Spleen (tissue), 11 donors: ENCODE results near the gene PXDN. TPM values are rescaled to one million over a fixed set of nuclear protein-coding genes. Genes with fewer than 3 reads are reported as not detected.

Source experiments
- DNase-seq: peaks from one replicate; pipeline ENCODE4 v3.0.0-alpha.2; 2020
- H3K27ac ChIP-seq, 8 donors: fragments of 200-600 bp; sonication (generic) in 7 of 8; 1 replicate in 4 of 8; 2 replicates in 4 of 8; pipeline versions ENCODE4 v1.5.0 to v1.8.0; 2016 to 2021; ENCODE audit warnings: inconsistent platforms in 4 of 8, mild to moderate bottlenecking in 4 of 8, moderate library complexity in 1 of 8
- H3K27me3 ChIP-seq, 7 donors: fragments of 200-600 bp; sonication (generic) in 6 of 7; replicated peaks in 1 of 7; 1 replicate in 4 of 7; 2 replicates in 3 of 7; pipeline versions ENCODE4 v1.5.0 to v1.8.0; 2016 to 2021; ENCODE audit warnings: inconsistent platforms in 3 of 7, mild to moderate bottlenecking in 1 of 7
- H3K36me3 ChIP-seq, 6 donors: fragments of 200-600 bp; sonication (generic) in 5 of 6; 1 replicate in 4 of 6; 2 replicates in 2 of 6; pipeline versions ENCODE4 v1.5.0 to v1.8.0; 2016 to 2021; ENCODE audit warnings: inconsistent platforms in 2 of 6
- H3K4me1 ChIP-seq, 6 donors: fragments of 200-600 bp; sonication (generic) in 5 of 6; 1 replicate in 3 of 6; 2 replicates in 3 of 6; pipeline versions ENCODE4 v1.5.0 to v1.8.0; 2016 to 2021; ENCODE audit warnings: inconsistent platforms in 3 of 6
- H3K4me3 ChIP-seq, 8 donors: fragments of 200-600 bp; sonication (generic) in 7 of 8; 1 replicate in 4 of 8; 2 replicates in 4 of 8; pipeline versions ENCODE4 v1.5.0 to v1.8.0; 2016 to 2021; ENCODE audit warnings: inconsistent platforms in 4 of 8, mild to moderate bottlenecking in 4 of 8, moderate library complexity in 2 of 8
- H3K9me3 ChIP-seq, 8 donors: fragments of 200-600 bp; sonication (generic) in 7 of 8; 1 replicate in 4 of 8; 2 replicates in 4 of 8; pipeline versions ENCODE4 v1.5.0 to v1.8.0; 2016 to 2021; ENCODE audit warnings: inconsistent platforms in 4 of 8
- CTCF ChIP-seq, 11 experiments: fragments of 200-600 bp in 7 of 11; fragments of 450-650 bp in 4 of 11; sonication (generic) in 4 of 11; IDR thresholded peaks in 8 of 11; conservative IDR thresholded peaks in 3 of 11; 1 replicate in 7 of 11; 2 replicates in 4 of 11; pipeline versions ENCODE4 v1.4.0 to v1.8.0; 2016 to 2021; ENCODE audit warnings: antibody characterized with exemption in 11 of 11, inconsistent platforms in 4 of 11, mild to moderate bottlenecking in 1 of 11
- POLR2A ChIP-seq, 3 donors: fragments of 450-650 bp; IDR thresholded peaks; one replicate each; pipeline ENCODE4 v1.5.1; 2017; ENCODE audit warnings: antibody characterized with exemption in 3 of 3, mild to moderate bottlenecking in 1 of 3
- POLR2AphosphoS5 ChIP-seq, 3 donors: sonication (generic); formaldehyde crosslinking; IDR thresholded peaks; one replicate each; pipeline ENCODE4 v1.5.1; 2017; ENCODE audit warnings: antibody characterized with exemption in 3 of 3
- WGBS, 5 donors: extraction: QIAGEN DNeasy Blood & Tissue Kit in 3 of 5; methylation state at CpG; one replicate each; pipeline versions ENCODE4 v1.1.5 to v1.1.7; 2013 to 2018; 5-methylcytosine and 5-hydroxymethylcytosine counted together
- intact Hi-C: fragments of 100-400 bp; cut with DNase I; formaldehyde crosslinking; loops from one replicate; pipeline ENCODE4 v1.15.0; 2023; ENCODE audit warnings: low total_unique reads
- polyA plus RNA-seq, 3 donors: library from polyadenylated mRNA; stranded (reverse); fragments of 200-250 nt; gene quantifications; one replicate each; pipeline ENCODE4 v1.2.1, GENCODE V29; 2013
- total RNA-seq, 7 donors: library from RNA; depleted of rRNA in 3 of 7; stranded (reverse); fragments of >200 nt in 3 of 7; fragmentation: NEBNext Ultra II Directional in 4 of 7; extraction: Animal tissue kit (Norgen Biotek cat#: 25700) in 4 of 7; gene quantifications; one replicate each; pipeline versions ENCODE4 v1.1.0 to v1.2.1, GENCODE V29; 2016 to 2021
- donor health status: healthy with polysubstance abuse.
- donor health status: DM: no; HTN: no; CAD: no; lungs with moderate emphysema.
- donor health status: DM: no; HTN: no; CAD: no.
- donor health status: Bipolar disorder and iron deficiency.
- donor health status: healthy.
- donor health status: DM: no; HTN: no; CAD: no.
- donor health status: DM: yes; HTN: yes; CAD: no.

PXDN gene
- total and polyA plus RNA-seq, 10 donors, result 1.9 to 49.3 (median 30.8) TPM

GRCh38 chr2:1705557-1706076 lies 38.7 kb downstream of the PXDN start:
- Histone ChIP-seq H3K27ac (no peak overlapping the region), H3K9me3 (no peaks in the 10 kb centered on the region), H3K36me3 (no peaks in the 10 kb centered on the region), H3K4me3 (no peak overlapping the region), H3K27me3 (peaks cover 0 to 4% (median 0%) of the 10 kb centered on the region in 7 donors), H3K4me1 (peaks cover 3 to 17% (median 11%) of the 10 kb centered on the region in 6 donors)
- WGBS, 5 donors, result 90 to 94% (median 92%) methylated on average over 12 to 21 of the region's 21 CpGs
- DNase-seq, result no peak
- intact Hi-C loops, result no loop called here
- no peak for TF ChIP-seq POLR2A (IDR thresholded peaks at IDR 0.05)
- no peak for TF ChIP-seq POLR2AphosphoS5 (IDR thresholded peaks at IDR 0.05)
- no peak for TF ChIP-seq CTCF (IDR thresholded peaks at IDR 0.05 in 8 of 11, conservative IDR thresholded peaks at IDR 0.05 in 3 of 11)

- DNase-seq, result no peak
- TF ChIP-seq CTCF (IDR thresholded peaks at IDR 0.05 in 8 of 11, conservative IDR thresholded peaks at IDR 0.05 in 3 of 11) (no peak), POLR2AphosphoS5 (IDR thresholded peaks at IDR 0.05) (no peak), POLR2A (IDR thresholded peaks at IDR 0.05) (no peak)
- Histone ChIP-seq H3K4me3 (no peak overlapping the region), H3K27ac (no peak overlapping the region), H3K27me3 (peaks cover 0 to 4% (median 0%) of the 10 kb centered on the region in 7 donors), H3K36me3 (no peaks in the 10 kb centered on the region), H3K4me1 (peaks cover 3 to 17% (median 11%) of the 10 kb centered on the region in 6 donors), H3K9me3 (no peaks in the 10 kb centered on the region)
- 76 to 88% (median 79%) methylated on average over 14 to 18 of the region's 18 CpGs for WGBS, 5 donors
- intact Hi-C loops, result no loop called here
Observed at GRCh38 chr2:1704631-1705556, 39.4 kb downstream of the PXDN start.

GRCh38 chr2:1702186-1702565 lies 42.1 kb downstream of the PXDN start:
- Histone ChIP-seq H3K4me3 (no peak overlapping the region), H3K9me3 (peaks cover 0 to 4% (median 0%) of the 10 kb centered on the region in 8 donors), H3K27ac (no peak overlapping the region), H3K4me1 (peaks cover 0 to 16% (median 6%) of the 10 kb centered on the region in 6 donors), H3K36me3 (no peaks in the 10 kb centered on the region), H3K27me3 (peaks cover 0 to 4% (median 0%) of the 10 kb centered on the region in 7 donors)
- intact Hi-C loops, result no loop called here
- no peak for DNase-seq
- WGBS, 5 donors, result 85 to 91% (median 87%) methylated on average over 6 to 7 of the region's 7 CpGs
- TF ChIP-seq CTCF (IDR thresholded peaks at IDR 0.05 in 8 of 11, conservative IDR thresholded peaks at IDR 0.05 in 3 of 11) (no peak), POLR2A (IDR thresholded peaks at IDR 0.05) (no peak), POLR2AphosphoS5 (IDR thresholded peaks at IDR 0.05) (no peak)
